HG02943 (cell line): Measurements from ENCODE around the gene ATF7.
"Not testable (repeated sequence)": the region's sequence is repeated elsewhere in the genome, so short reads cannot be mapped to it uniquely, and the experiment has no call there.

Experiments
- ATAC-seq: cut with Tn5 transposase; IDR thresholded peaks from one replicate; pipeline ENCODE4 v1.9.1; 2021; ENCODE audit warnings: mild to moderate bottlenecking, low read depth, moderate library complexity; ENCODE audit not compliant: unreplicated experiment

ATF7 gene

DNA sequence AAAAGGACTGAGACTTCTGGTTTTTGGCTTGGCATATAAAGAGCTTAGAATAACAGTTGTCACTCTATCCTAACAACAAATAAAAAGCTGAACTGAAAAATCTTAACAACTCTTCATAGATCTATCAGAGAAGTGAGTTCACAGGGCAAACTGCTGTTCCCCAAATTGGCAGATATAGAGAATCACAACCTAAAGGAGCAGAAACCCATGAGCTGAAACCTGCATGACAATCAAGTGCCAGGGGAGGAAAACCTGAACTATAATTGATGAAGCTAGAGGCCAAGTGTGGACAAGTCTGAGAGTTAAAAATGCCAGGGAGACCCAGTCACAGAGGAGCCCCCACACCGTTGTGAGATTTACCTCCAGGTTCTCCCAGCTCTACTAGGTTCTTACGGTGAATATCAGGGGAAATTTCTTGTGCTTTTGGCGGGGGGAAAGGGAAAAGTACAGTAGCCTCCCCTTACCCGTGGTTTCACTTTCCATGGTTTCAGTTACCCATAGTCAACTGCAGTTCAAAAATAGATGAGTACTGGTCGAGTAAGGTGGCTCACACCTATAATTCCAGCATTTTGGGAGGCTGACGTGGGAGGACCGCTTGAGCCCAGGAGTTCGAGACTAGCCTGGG lies 53.9 kb downstream of the ATF7 start:
- no peak for ATAC-seq

DNA sequence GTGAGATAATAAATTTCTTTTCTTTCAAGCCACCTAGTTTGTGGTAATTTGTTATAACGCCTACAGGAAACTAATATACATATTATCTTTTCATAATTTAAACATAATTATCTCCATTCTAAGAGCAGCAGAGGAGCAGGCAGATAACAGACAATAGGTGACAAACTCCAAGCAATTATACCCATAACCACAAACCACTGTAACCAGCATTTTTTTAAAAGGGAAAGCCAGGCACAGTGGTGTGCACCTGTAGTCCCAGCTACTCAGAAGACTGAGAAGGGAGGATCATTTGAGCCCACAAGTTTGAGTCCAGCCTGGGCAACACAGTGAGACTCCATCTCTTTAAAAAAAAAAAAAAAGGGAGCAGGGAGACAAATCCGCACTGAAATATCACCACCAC lies 54.9 kb downstream of the ATF7 start:
- ATAC-seq, result no peak

DNA sequence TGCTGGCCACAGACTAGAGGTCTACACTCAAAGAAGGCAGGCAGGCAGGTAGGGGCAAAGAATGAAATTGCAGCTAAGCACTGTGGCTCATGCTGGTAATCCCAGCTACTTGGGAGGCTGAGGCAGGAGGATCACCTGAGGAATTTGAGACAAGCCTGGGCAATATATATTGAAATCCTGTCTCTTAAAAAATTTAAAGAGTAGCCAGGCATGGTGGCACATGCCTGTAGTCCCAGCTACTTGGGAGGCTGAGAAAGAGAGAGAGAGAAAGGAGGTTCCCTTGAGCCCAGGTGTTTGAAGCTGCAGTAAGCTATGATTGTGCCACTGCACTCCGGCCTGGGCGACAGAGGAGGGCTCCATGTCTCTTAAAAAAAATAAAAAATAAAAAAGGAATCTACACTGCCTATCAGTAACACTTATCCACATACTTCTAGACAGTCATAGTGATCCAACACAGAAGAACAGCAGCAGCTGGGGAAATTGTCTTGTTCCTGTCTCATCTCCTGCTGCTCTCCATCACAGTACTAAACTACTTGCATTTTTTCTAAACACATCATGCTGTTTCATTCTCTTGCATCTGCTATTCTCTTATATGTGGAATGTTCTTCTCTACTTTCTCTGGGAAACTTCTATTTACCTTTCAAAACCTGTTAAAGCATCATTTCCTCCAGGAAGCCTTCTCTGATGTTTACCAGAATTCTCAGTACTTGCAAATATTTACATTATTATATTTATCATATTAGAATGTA lies 57.2 kb downstream of the ATF7 start:
- no peak for ATAC-seq

GRCh38 chr12:53567961-53568808 lies 58.0 kb downstream of the ATF7 start:
- no peak for ATAC-seq

DNA sequence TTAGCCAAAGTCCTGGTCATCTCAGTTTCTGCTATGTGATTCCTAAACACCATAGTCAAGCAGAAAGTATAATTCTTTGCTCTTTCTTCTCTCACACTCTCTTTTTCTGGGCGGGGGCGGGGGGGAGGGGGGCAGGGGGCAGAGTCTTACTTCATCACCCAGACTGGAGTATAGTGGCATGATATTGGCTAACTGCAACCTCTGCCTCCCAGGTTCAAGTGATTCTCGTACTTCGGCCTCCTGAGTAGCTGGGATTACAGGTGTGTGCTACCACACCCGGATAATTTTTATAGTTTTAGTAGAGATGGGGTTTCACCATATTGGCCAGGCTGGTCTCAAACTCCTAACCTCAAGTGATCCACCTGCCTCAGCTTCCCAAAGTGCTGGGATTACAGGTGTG lies 60.8 kb downstream of the ATF7 start:
- ATAC-seq, result not testable (repeated sequence)

- no peak for ATAC-seq
Observed at GRCh38 chr12:53564941-53565340, 61.2 kb downstream of the ATF7 start.

GRCh38 chr12:53564278-53564677 lies 61.9 kb downstream of the ATF7 start:
- no peak for ATAC-seq

- ATAC-seq, result no peak
Observed at GRCh38 chr12:53563452-53564028, 62.6 kb downstream of the ATF7 start.

DNA sequence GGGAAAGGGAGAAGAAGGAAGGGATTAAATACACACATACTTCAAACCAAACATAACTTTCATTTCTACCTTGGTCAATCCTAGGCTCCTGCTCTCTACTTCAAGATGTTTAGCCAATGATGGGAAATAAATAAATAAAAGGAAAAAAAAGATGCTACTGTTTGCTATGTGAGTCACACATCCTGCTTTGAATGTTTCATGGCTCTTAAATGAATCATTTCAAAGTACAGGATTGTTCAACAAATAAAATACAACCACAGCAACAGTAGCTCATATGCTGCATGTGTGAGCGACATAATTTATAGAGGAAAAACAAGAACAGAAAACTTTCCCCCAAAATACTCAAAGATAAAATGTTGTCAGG lies 64.6 kb downstream of the ATF7 start:
- no peak for ATAC-seq

GRCh38 chr12:53560912-53561589 lies 65.1 kb downstream of the ATF7 start:
- ATAC-seq, result no peak

GRCh38 chr12:53560351-53560750 lies 65.8 kb downstream of the ATF7 start:
- ATAC-seq, result no peak

DNA sequence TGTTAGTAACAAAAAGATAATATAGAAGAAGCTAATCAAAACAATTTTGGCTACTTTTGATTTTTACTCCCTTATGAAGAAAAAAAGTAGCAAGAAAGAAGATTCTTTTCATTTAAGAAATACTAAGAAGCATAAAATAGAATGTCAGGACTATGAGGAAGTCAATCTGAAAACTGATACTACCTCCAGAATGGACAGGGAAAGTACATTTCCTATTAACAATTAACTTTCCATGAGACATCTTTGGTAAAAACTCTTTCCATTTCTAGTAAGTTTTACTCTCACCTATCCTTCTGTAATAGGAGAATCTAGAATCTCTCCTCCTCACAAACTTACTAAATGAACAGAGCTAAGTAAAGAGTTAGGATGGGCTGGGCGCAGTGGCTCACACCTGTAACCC lies 67.6 kb downstream of the ATF7 start:
- ATAC-seq, result no peak

- no peak for ATAC-seq
Observed at GRCh38 chr12:53552361-53553327, 73.5 kb downstream of the ATF7 start.

- no peak for ATAC-seq
Observed at GRCh38 chr12:53551889-53552291, 74.3 kb downstream of the ATF7 start.

- ATAC-seq, result no peak
Observed at GRCh38 chr12:53550595-53550994, 75.6 kb downstream of the ATF7 start.

GRCh38 chr12:53550131-53550530 lies 76.1 kb downstream of the ATF7 start:
- not testable (repeated sequence) for ATAC-seq

GRCh38 chr12:53548354-53548753 lies 77.8 kb downstream of the ATF7 start:
- ATAC-seq, result not testable (repeated sequence)

DNA sequence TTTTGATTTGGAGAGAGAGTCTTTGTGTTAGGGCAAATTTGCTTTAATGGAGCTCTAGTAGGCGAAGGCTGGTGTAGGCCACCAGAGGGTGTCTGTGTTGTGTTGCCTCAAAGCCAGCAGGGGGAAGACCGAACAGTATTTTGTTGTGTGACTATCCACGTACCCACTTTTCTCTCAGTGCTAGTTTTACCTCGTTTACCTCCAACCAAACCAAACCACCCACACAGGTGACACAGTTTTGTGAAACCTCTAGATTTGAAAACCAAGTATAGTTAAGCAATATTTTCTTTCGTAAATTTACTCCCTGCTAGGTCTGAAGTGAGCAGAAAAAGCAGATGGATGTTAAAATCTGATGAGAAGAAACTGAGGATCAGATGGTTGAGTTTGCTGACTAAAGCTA lies 82.6 kb downstream of the ATF7 start:
- no peak for ATAC-seq

DNA sequence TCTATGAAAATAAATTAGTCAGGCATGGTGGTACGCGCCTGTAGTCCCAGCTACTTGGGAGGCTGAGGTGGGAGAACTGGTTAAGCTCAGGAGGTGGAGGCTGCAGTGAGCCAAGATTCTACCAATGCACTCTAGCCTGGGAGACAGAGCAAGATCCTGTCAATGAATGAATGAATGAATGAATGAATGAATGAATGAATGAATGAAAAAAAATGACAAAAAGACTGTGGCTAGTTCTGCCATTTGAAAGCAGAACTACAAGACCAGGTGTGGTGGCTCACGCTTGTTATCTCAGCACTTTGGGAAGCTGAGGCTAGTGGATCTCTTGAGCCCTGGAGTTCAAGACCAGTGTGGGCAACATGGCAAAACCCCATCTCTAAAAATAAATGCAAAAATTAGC lies 86.7 kb downstream of the ATF7 start:
- ATAC-seq, result no peak
